HG03521 (cell line): ENCODE data around the gene RGL4.
"Not testable (repeated sequence)": the region's sequence is repeated elsewhere in the genome, so short reads cannot be mapped to it uniquely, and the experiment has no call there.

Source experiments
- ATAC-seq: cut with Tn5 transposase; IDR thresholded peaks from one replicate; pipeline ENCODE4 v1.9.1; 2021; ENCODE audit warnings: mild to moderate bottlenecking, moderate library complexity; ENCODE audit not compliant: unreplicated experiment

The RGL4 gene

GRCh38 chr22:23690713-23691112, at the start of gene RGL4:
RGL4 (plus strand) TSS chr22:23691013; CDS start chr22:23692031, 1,018 bp downstream.
- no peak for ATAC-seq

- not testable (repeated sequence) for ATAC-seq
Measured at GRCh38 chr22:23646526-23646925, 44.3 kb upstream of the RGL4 start.

GRCh38 chr22:23649071-23649501, 41.7 kb upstream of the RGL4 start:
- no peak for ATAC-seq

- no peak for ATAC-seq
Measured at GRCh38 chr22:23651676-23652075, 39.1 kb upstream of the RGL4 start.

GRCh38 chr22:23652286-23652685, 38.5 kb upstream of the RGL4 start:
- no peak for ATAC-seq

GRCh38 chr22:23652711-23653110, 38.1 kb upstream of the RGL4 start:
- no peak for ATAC-seq

- ATAC-seq: no peak
Measured at GRCh38 chr22:23655891-23656475, 34.8 kb upstream of the RGL4 start.

GRCh38 chr22:23657727-23658126, 33.1 kb upstream of the RGL4 start:
- no peak for ATAC-seq

GRCh38 chr22:23660381-23660780, 30.4 kb upstream of the RGL4 start:
- ATAC-seq: not testable (repeated sequence)

- ATAC-seq: no peak
Measured at GRCh38 chr22:23670378-23671295, 20.2 kb upstream of the RGL4 start.

GRCh38 chr22:23671387-23671786, 19.4 kb upstream of the RGL4 start:
- ATAC-seq: not testable (repeated sequence)

GRCh38 chr22:23672307-23673049, 18.3 kb upstream of the RGL4 start:
- not testable (repeated sequence) for ATAC-seq

GRCh38 chr22:23673050-23673620, 17.7 kb upstream of the RGL4 start:
- no peak for ATAC-seq

- no peak for ATAC-seq
Measured at GRCh38 chr22:23673826-23674690, 16.8 kb upstream of the RGL4 start.

GRCh38 chr22:23674886-23675501, 15.8 kb upstream of the RGL4 start:
- ATAC-seq: not testable (repeated sequence)

GRCh38 chr22:23675502-23676415, 15.1 kb upstream of the RGL4 start:
- ATAC-seq: no peak

GRCh38 chr22:23676841-23677700, 13.7 kb upstream of the RGL4 start:
- not testable (repeated sequence) for ATAC-seq

GRCh38 chr22:23677701-23677995, 13.2 kb upstream of the RGL4 start:
- no peak for ATAC-seq
